Measurements from ENCODE around the gene RPS15.
"Not testable (repeated sequence)": the region's sequence is repeated elsewhere in the genome, so short reads cannot be mapped to it uniquely, and the experiment has no call there.

RPS15 gene

GRCh38 chr19:1474765-1475351 is 36.7 kb downstream of the RPS15 start:
- Histone ChIP-seq H3K4me3 (ENCODE audit: low read depth, low read length) (no peak overlapping the region), H3K27ac (peak overlapping the region; percentile 71; the same call in 1 of the 2 replicates), H3K36me3 (peaks cover 16% of the 10 kb centered on the region), H3K27me3 (ENCODE audit: insufficient read depth, low read depth, severe bottlenecking) (no peaks in the 10 kb centered on the region), H3K9me3 (ENCODE audit: severe bottlenecking) (no peaks in the 10 kb centered on the region)
- peak; percentile 4; the same call in 1 of the 2 replicates for TF ChIP-seq CTCF (IDR thresholded peaks at IDR 0.05; ENCODE audit: low read depth, low read length)
- no peak for DNase-seq

- H3K4me3 ChIP-seq (ENCODE audit: low read depth, low read length) = no peak overlapping the region
- no peak overlapping the region for H3K27ac ChIP-seq
- no peak for DNase-seq
- TF ChIP-seq CTCF (IDR thresholded peaks at IDR 0.05; ENCODE audit: low read depth, low read length) = no peak
- no peaks in the 10 kb centered on the region for H3K9me3 ChIP-seq (ENCODE audit: severe bottlenecking)
- no peaks in the 10 kb centered on the region for H3K27me3 ChIP-seq (ENCODE audit: insufficient read depth, low read depth, severe bottlenecking)
- H3K36me3 ChIP-seq = peaks cover 16% of the 10 kb centered on the region
Measured at GRCh38 chr19:1475751-1476437, 37.7 kb downstream of the RPS15 start.

GRCh38 chr19:1477056-1477455 is 38.9 kb downstream of the RPS15 start:
- not testable (repeated sequence) for DNase-seq; H3K27me3 ChIP-seq (ENCODE audit: insufficient read depth, low read depth, severe bottlenecking); H3K4me3 ChIP-seq (ENCODE audit: low read depth, low read length); H3K27ac ChIP-seq; H3K9me3 ChIP-seq (ENCODE audit: severe bottlenecking)
- H3K36me3 ChIP-seq = peaks cover 16% of the 10 kb centered on the region

GRCh38 chr19:1478934-1479707 is 40.9 kb downstream of the RPS15 start, which contains the start of gene C19orf25:
Gene C19orf25, minus strand, starts transcription at chr19:1479215. Its CDS starts 312 bp downstream, at chr19:1478903.
- peak; percentile 96 for DNase-seq
- Histone ChIP-seq H3K9me3 (ENCODE audit: severe bottlenecking) (no peaks in the 10 kb centered on the region), H3K27ac (peak within 1 kb of the TSS; percentile 89), H3K4me3 (ENCODE audit: low read depth, low read length) (peak within 1 kb of the TSS; percentile 58), H3K36me3 (peaks cover 16% of the 10 kb centered on the region), H3K27me3 (ENCODE audit: insufficient read depth, low read depth, severe bottlenecking) (no peaks in the 10 kb centered on the region)
- no peak for TF ChIP-seq CTCF (IDR thresholded peaks at IDR 0.05; ENCODE audit: low read depth, low read length)

- H3K27me3 ChIP-seq (ENCODE audit: insufficient read depth, low read depth, severe bottlenecking) = no peaks in the 10 kb centered on the region
- H3K4me3 ChIP-seq (ENCODE audit: low read depth, low read length) = no peak overlapping the region
- H3K9me3 ChIP-seq (ENCODE audit: severe bottlenecking) = no peaks in the 10 kb centered on the region
- DNase-seq = no peak
- peaks cover 15% of the 10 kb centered on the region for H3K36me3 ChIP-seq
- H3K27ac ChIP-seq = no peak overlapping the region
- TF ChIP-seq CTCF (IDR thresholded peaks at IDR 0.05; ENCODE audit: low read depth, low read length) = no peak
Measured at GRCh38 chr19:1481224-1481892, 43.2 kb downstream of the RPS15 start.
